K562 (cell line): Measurements from ENCODE around the gene KCNK3. TPM values are rescaled to one million over a fixed set of nuclear protein-coding genes. Genes with fewer than 3 reads are reported as not detected.

Experiments
- CBX5 ChIP-seq: IDR thresholded peaks from 2 replicates; pipeline ENCODE4 v1.6.1; 2014; ENCODE audit warnings: low read depth, borderline replicate concordance
- HDAC6 ChIP-seq: IDR thresholded peaks from 2 replicates; pipeline ENCODE4 v1.6.1; 2012; ENCODE audit warnings: low read depth, mild to moderate bottlenecking, control low read depth, inconsistent platforms, low read length, moderate library complexity
- MAFG ChIP-seq: fragments of 450-650 bp; conservative IDR thresholded peaks from 2 replicates; pipeline ENCODE4 v1.6.1; 2016; ENCODE audit warnings: missing genetic modification characterization, missing compliant biosample characterization
- MTA3 ChIP-seq: fragments of 450-650 bp; formaldehyde crosslinking; IDR thresholded peaks from 2 replicates; pipeline ENCODE4 v1.6.1; 2017; ENCODE audit warnings: mild to moderate bottlenecking, borderline replicate concordance
- NFRKB ChIP-seq: fragments of 450-650 bp; IDR thresholded peaks from 2 replicates; pipeline ENCODE4 v1.6.1; 2016; ENCODE audit warnings: low read depth
- RAD51 ChIP-seq: fragments of 450-650 bp; IDR thresholded peaks from 2 replicates; pipeline ENCODE4 v1.7.1; 2016; ENCODE audit warnings: low read depth, mild to moderate bottlenecking, borderline replicate concordance
- RCOR1 ChIP-seq, 2 experiments: IDR thresholded peaks; 2 replicates each; pipeline ENCODE4 v1.6.1; 2012; ENCODE audit warnings: low read depth in 2 of 2, low read length in 2 of 2, borderline replicate concordance in 1 of 2, improper control_type of control experiment in 1 of 2
- SMARCA5 ChIP-seq: fragments of 450-650 bp; IDR thresholded peaks from 2 replicates; pipeline ENCODE4 v1.6.1; 2016
- ZFP36 ChIP-seq: fragments of 150-350 bp; IDR thresholded peaks from 2 replicates; pipeline ENCODE4 v1.6.1; 2018; ENCODE audit warnings: low read length, low read depth; ENCODE audit not compliant: partially characterized antibody
- ZNF146 ChIP-seq: IDR thresholded peaks from one replicate; pipeline ENCODE4 v1.6.1; 2018; ENCODE audit warnings: missing compliant biosample characterization; ENCODE audit not compliant: unreplicated experiment
- ZNF316 ChIP-seq: fragments of 450-650 bp; IDR thresholded peaks from 2 replicates; pipeline ENCODE4 v1.6.1; 2016
- polyA plus RNA-seq, 8 experiments: library from polyadenylated mRNA; depleted of rRNA in 4 of 8; stranded (reverse) in 5 of 8; unstranded in 3 of 8; fragments of >200 nt; fragmentation: Nextera tagmentation in 2 of 8; fragmentation: Illumina TruSeq in 1 of 8; extraction: Ambion mirVana in 2 of 8; extraction: Trizol in 1 of 8; gene quantifications; 2 replicates each; pipeline versions ENCODE4 v1.2.1 to v1.2.3, GENCODE V29; 2011 to 2014; ENCODE audit warnings: inconsistent platforms in 1 of 8, missing spikeins in 1 of 8
- total RNA-seq, 7 experiments: library from RNA; depleted of rRNA in 6 of 7; stranded (reverse); fragments of >200 nt in 6 of 7; fragmentation: Illumina TruSeq in 2 of 7; extraction: Trizol in 2 of 7; gene quantifications; 2 replicates each; pipeline versions ENCODE4 v1.2.1 to v1.2.3, GENCODE V29; 2011 to 2021; ENCODE audit warnings: low replicate concordance in 1 of 7
- TF ChIP-seq, protein P1 (sequence below), 2 experiments: fragments of 450-650 bp in 1 of 2; sonication (generic) in 1 of 2; formaldehyde crosslinking in 1 of 2; IDR thresholded peaks in 1 of 2; conservative IDR thresholded peaks in 1 of 2; 2 replicates each; pipeline versions ENCODE4 v1.6.1 to v1.8.1; 2016 to 2023; ENCODE audit warnings: mild to moderate bottlenecking in 2 of 2, moderate library complexity in 2 of 2, inconsistent platforms in 1 of 2, missing genetic modification reagents in 1 of 2
- TF ChIP-seq, protein P2 (sequence below): sonication (generic); formaldehyde crosslinking; IDR thresholded peaks from 2 replicates; pipeline ENCODE4 v1.5.0; 2020; ENCODE audit warnings: missing genetic modification reagents
- TF ChIP-seq, protein P3 (sequence below): sonication (generic); formaldehyde crosslinking; IDR thresholded peaks from 2 replicates; pipeline ENCODE4 v1.8.1; 2023; ENCODE audit warnings: mild to moderate bottlenecking, missing genetic modification reagents
- TF ChIP-seq, protein P4 (sequence below): sonication (generic); formaldehyde crosslinking; IDR thresholded peaks from 2 replicates; pipeline ENCODE4 v1.8.0; 2022; ENCODE audit warnings: missing genetic modification reagents, mild to moderate bottlenecking, moderate library complexity, borderline replicate concordance
- TF ChIP-seq, protein P5 (sequence below): sonication (generic); formaldehyde crosslinking; IDR thresholded peaks from 2 replicates; pipeline ENCODE4 v1.8.0; 2023; ENCODE audit warnings: missing genetic modification reagents, mild to moderate bottlenecking, borderline replicate concordance

The KCNK3 gene
- total and polyA plus RNA-seq, 9 of the 15 experiments (the other 6 are each of a cell fraction or from before 2014, with no cell fraction given) = 0.01 to 0.20 (median 0.07) TPM; not detected in 5

DNA sequence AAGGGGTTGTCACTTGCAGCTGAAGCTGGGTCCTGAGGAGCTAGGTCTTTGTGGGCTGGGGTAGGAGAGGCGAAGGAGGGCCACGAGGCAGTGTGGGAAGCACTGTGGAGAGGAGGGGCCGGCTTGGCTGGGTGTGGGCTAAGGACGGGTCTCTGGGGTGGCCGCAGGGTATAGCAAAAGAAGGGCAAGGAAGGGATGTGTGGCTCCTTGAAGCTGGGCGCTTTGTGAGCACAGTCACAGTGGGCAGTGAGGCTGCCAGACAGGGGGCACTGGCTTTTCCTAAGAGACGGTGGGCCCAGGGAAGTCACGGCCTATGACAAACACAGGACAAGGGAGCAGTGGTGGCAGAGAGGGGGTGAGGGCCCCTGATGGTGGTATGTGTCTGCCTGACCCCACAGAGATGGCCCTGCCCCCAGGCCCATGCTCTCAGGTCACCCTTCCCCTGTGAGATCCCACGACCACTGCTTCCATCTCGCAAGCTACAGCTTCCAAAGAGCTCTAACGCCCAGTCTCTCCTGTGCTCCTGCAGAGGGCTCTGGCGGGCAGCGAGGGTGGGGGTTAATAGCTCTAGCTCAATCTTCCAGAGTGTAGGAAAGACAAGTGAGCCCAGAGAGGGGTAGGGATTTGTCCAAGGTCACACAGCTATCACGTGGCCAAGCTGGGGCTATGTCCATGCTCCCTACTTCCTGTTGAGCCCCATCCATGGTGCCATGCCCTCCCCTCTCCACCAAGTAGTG lies 32.4 kb downstream of the KCNK3 start (continued):
- TF ChIP-seq, protein P1, sequence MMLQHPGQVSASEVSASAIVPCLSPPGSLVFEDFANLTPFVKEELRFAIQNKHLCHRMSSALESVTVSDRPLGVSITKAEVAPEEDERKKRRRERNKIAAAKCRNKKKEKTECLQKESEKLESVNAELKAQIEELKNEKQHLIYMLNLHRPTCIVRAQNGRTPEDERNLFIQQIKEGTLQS (IDR thresholded peaks at IDR 0.05) = no peak
- TF ChIP-seq, protein P1 (CRISPR knock-in tag; conservative IDR thresholded peaks at IDR 0.05) = no peak
- no peak for TF ChIP-seq ZNF316
- peak in 1 of 2 experiments; percentile 31; a peak in 1 of 4 replicates for TF ChIP-seq RCOR1 (IDR thresholded peaks at IDR 0.05; ENCODE audit: borderline replicate concordance in 1 of 2, low read depth in 2 of 2, low read length in 2 of 2)
- TF ChIP-seq ZNF146 = no peak
- TF ChIP-seq NFRKB = 0 out of 2 replicates have a peak, but pooled peaks have one; percentile 9
- TF ChIP-seq HDAC6 = no peak
- TF ChIP-seq, protein P2, sequence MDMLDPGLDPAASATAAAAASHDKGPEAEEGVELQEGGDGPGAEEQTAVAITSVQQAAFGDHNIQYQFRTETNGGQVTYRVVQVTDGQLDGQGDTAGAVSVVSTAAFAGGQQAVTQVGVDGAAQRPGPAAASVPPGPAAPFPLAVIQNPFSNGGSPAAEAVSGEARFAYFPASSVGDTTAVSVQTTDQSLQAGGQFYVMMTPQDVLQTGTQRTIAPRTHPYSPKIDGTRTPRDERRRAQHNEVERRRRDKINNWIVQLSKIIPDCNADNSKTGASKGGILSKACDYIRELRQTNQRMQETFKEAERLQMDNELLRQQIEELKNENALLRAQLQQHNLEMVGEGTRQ (CRISPR knock-in tag) = peak; percentile 51; the same call in 1 of the 2 replicates
- no peak for TF ChIP-seq CBX5
- peak; percentile 41; the same call in 1 of the 2 replicates for TF ChIP-seq RAD51
- peak; percentile 79 for TF ChIP-seq ZFP36
- TF ChIP-seq, protein P3, sequence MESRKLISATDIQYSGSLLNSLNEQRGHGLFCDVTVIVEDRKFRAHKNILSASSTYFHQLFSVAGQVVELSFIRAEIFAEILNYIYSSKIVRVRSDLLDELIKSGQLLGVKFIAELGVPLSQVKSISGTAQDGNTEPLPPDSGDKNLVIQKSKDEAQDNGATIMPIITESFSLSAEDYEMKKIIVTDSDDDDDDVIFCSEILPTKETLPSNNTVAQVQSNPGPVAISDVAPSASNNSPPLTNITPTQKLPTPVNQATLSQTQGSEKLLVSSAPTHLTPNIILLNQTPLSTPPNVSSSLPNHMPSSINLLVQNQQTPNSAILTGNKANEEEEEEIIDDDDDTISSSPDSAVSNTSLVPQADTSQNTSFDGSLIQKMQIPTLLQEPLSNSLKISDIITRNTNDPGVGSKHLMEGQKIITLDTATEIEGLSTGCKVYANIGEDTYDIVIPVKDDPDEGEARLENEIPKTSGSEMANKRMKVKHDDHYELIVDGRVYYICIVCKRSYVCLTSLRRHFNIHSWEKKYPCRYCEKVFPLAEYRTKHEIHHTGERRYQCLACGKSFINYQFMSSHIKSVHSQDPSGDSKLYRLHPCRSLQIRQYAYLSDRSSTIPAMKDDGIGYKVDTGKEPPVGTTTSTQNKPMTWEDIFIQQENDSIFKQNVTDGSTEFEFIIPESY = peak; percentile 90
- TF ChIP-seq MTA3 = no peak
- TF ChIP-seq MAFG (tag) = no peak
- TF ChIP-seq, protein P4, sequence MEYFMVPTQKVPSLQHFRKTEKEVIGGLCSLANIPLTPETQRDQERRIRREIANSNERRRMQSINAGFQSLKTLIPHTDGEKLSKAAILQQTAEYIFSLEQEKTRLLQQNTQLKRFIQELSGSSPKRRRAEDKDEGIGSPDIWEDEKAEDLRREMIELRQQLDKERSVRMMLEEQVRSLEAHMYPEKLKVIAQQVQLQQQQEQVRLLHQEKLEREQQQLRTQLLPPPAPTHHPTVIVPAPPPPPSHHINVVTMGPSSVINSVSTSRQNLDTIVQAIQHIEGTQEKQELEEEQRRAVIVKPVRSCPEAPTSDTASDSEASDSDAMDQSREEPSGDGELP (CRISPR knock-in tag) = 0 out of 2 replicates have a peak, but pooled peaks have one; percentile 16
- TF ChIP-seq SMARCA5 = peak; percentile 63; the same call in 1 of the 2 replicates
- TF ChIP-seq, protein P5, sequence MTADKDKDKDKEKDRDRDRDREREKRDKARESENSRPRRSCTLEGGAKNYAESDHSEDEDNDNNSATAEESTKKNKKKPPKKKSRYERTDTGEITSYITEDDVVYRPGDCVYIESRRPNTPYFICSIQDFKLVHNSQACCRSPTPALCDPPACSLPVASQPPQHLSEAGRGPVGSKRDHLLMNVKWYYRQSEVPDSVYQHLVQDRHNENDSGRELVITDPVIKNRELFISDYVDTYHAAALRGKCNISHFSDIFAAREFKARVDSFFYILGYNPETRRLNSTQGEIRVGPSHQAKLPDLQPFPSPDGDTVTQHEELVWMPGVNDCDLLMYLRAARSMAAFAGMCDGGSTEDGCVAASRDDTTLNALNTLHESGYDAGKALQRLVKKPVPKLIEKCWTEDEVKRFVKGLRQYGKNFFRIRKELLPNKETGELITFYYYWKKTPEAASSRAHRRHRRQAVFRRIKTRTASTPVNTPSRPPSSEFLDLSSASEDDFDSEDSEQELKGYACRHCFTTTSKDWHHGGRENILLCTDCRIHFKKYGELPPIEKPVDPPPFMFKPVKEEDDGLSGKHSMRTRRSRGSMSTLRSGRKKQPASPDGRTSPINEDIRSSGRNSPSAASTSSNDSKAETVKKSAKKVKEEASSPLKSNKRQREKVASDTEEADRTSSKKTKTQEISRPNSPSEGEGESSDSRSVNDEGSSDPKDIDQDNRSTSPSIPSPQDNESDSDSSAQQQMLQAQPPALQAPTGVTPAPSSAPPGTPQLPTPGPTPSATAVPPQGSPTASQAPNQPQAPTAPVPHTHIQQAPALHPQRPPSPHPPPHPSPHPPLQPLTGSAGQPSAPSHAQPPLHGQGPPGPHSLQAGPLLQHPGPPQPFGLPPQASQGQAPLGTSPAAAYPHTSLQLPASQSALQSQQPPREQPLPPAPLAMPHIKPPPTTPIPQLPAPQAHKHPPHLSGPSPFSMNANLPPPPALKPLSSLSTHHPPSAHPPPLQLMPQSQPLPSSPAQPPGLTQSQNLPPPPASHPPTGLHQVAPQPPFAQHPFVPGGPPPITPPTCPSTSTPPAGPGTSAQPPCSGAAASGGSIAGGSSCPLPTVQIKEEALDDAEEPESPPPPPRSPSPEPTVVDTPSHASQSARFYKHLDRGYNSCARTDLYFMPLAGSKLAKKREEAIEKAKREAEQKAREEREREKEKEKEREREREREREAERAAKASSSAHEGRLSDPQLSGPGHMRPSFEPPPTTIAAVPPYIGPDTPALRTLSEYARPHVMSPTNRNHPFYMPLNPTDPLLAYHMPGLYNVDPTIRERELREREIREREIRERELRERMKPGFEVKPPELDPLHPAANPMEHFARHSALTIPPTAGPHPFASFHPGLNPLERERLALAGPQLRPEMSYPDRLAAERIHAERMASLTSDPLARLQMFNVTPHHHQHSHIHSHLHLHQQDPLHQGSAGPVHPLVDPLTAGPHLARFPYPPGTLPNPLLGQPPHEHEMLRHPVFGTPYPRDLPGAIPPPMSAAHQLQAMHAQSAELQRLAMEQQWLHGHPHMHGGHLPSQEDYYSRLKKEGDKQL (CRISPR knock-in tag) = 0 out of 2 replicates have a peak, but pooled peaks have one; percentile 23
